HEK293 (cell line): ENCODE results near the gene LMO4.
A peak's percentile ranks its signal among the peaks of the same experiment; 100 is the strongest.

Experiments used
- BCL11B ChIP-seq: fragments of 450-650 bp; formaldehyde crosslinking; IDR thresholded peaks from 2 replicates; pipeline ENCODE4 v1.5.1; 2016; ENCODE audit warnings: low read depth, missing biosample characterization, missing genetic modification characterization
- GLIS2 ChIP-seq: fragments of 450-650 bp; formaldehyde crosslinking; IDR thresholded peaks from 2 replicates; pipeline ENCODE4 v1.5.1; 2016; ENCODE audit warnings: missing biosample characterization, missing genetic modification characterization
- HOXD13 ChIP-seq: sonication (generic); formaldehyde crosslinking; IDR thresholded peaks from 2 replicates; pipeline ENCODE4 v1.8.0; 2022; ENCODE audit warnings: missing genetic modification reagents, borderline replicate concordance
- KLF8 ChIP-seq: fragments of 450-650 bp; formaldehyde crosslinking; IDR thresholded peaks from 2 replicates; pipeline ENCODE4 v1.5.1; 2016; ENCODE audit warnings: missing biosample characterization, missing genetic modification characterization
- OSR2 ChIP-seq: fragments of 450-650 bp; formaldehyde crosslinking; IDR thresholded peaks from 2 replicates; pipeline ENCODE4 v1.5.1; 2016; ENCODE audit warnings: missing biosample characterization, missing genetic modification characterization
- PRDM10 ChIP-seq: fragments of 450-650 bp; formaldehyde crosslinking; IDR thresholded peaks from 2 replicates; pipeline ENCODE4 v1.5.1; 2016; ENCODE audit warnings: missing biosample characterization, missing genetic modification characterization
- PRDM4 ChIP-seq: fragments of 450-650 bp; formaldehyde crosslinking; IDR thresholded peaks from 2 replicates; pipeline ENCODE4 v1.5.1; 2017; ENCODE audit warnings: missing biosample characterization, missing genetic modification characterization
- PRDM6 ChIP-seq: fragments of 450-650 bp; formaldehyde crosslinking; IDR thresholded peaks from 2 replicates; pipeline ENCODE4 v1.5.1; 2017; ENCODE audit warnings: missing biosample characterization, missing genetic modification characterization
- SETDB1 ChIP-seq: IDR thresholded peaks from one replicate; pipeline ENCODE4 v1.6.1; 2017; ENCODE audit warnings: mild to moderate bottlenecking, low read length, moderate library complexity, mixed read lengths; ENCODE audit not compliant: insufficient read length
- ZBTB17 ChIP-seq: fragments of 450-650 bp; formaldehyde crosslinking; IDR thresholded peaks from 2 replicates; pipeline ENCODE4 v1.5.1; 2016; ENCODE audit warnings: missing biosample characterization, missing genetic modification characterization
- ZBTB48 ChIP-seq: fragments of 450-650 bp; formaldehyde crosslinking; IDR thresholded peaks from 2 replicates; pipeline ENCODE4 v1.5.1; 2016; ENCODE audit warnings: missing biosample characterization, missing genetic modification characterization
- ZBTB49 ChIP-seq: fragments of 450-650 bp; formaldehyde crosslinking; IDR thresholded peaks from 2 replicates; pipeline ENCODE4 v1.5.1; 2016; ENCODE audit warnings: missing biosample characterization, missing genetic modification characterization, low read depth
- ZEB2 ChIP-seq: fragments of 450-650 bp; formaldehyde crosslinking; IDR thresholded peaks from 2 replicates; pipeline ENCODE4 v1.5.1; 2016; ENCODE audit warnings: missing biosample characterization, missing genetic modification characterization
- ZIC2 ChIP-seq: fragments of 450-650 bp; formaldehyde crosslinking; IDR thresholded peaks from 2 replicates; pipeline ENCODE4 v1.5.1; 2016; ENCODE audit warnings: missing biosample characterization, missing genetic modification characterization
- ZNF169 ChIP-seq: fragments of 450-650 bp; formaldehyde crosslinking; IDR thresholded peaks from 2 replicates; pipeline ENCODE4 v1.5.1; 2016; ENCODE audit warnings: missing biosample characterization, missing genetic modification characterization
- ZNF184 ChIP-seq: fragments of 450-650 bp; IDR thresholded peaks from 2 replicates; pipeline ENCODE4 v1.5.1; 2018; ENCODE audit warnings: missing biosample characterization, mild to moderate bottlenecking, missing genetic modification characterization
- ZNF23 ChIP-seq: fragments of 450-650 bp; formaldehyde crosslinking; IDR thresholded peaks from 2 replicates; pipeline ENCODE4 v1.5.1; 2016; ENCODE audit warnings: missing biosample characterization, missing genetic modification characterization, borderline replicate concordance
- ZNF239 ChIP-seq: fragments of 450-650 bp; formaldehyde crosslinking; IDR thresholded peaks from 2 replicates; pipeline ENCODE4 v1.5.1; 2016; ENCODE audit warnings: missing biosample characterization, missing genetic modification characterization
- ZNF324 ChIP-seq: fragments of 450-650 bp; formaldehyde crosslinking; IDR thresholded peaks from 2 replicates; pipeline ENCODE4 v1.5.1; 2016; ENCODE audit warnings: missing biosample characterization, missing genetic modification characterization
- ZNF335 ChIP-seq: fragments of 450-650 bp; formaldehyde crosslinking; conservative IDR thresholded peaks from 2 replicates; pipeline ENCODE4 v1.5.1; 2016; ENCODE audit warnings: missing biosample characterization, missing genetic modification characterization
- ZNF501 ChIP-seq: fragments of 450-650 bp; formaldehyde crosslinking; IDR thresholded peaks from 2 replicates; pipeline ENCODE4 v1.5.1; 2016; ENCODE audit warnings: missing biosample characterization, missing genetic modification characterization
- ZNF585B ChIP-seq: fragments of 450-650 bp; formaldehyde crosslinking; IDR thresholded peaks from 2 replicates; pipeline ENCODE4 v1.5.1; 2016; ENCODE audit warnings: missing biosample characterization, missing genetic modification characterization
- ZNF658 ChIP-seq: fragments of 450-650 bp; formaldehyde crosslinking; IDR thresholded peaks from 2 replicates; pipeline ENCODE4; 2016; ENCODE audit warnings: missing biosample characterization, missing genetic modification characterization
- ZNF791 ChIP-seq: fragments of 450-650 bp; formaldehyde crosslinking; IDR thresholded peaks from 2 replicates; pipeline ENCODE4 v1.5.1; 2016; ENCODE audit warnings: missing biosample characterization, missing genetic modification characterization
- ZSCAN16 ChIP-seq: fragments of 450-650 bp; formaldehyde crosslinking; IDR thresholded peaks from 2 replicates; pipeline ENCODE4 v1.5.1; 2016; ENCODE audit warnings: missing biosample characterization, missing genetic modification characterization
- ZXDB ChIP-seq: fragments of 450-650 bp; formaldehyde crosslinking; IDR thresholded peaks from 2 replicates; pipeline ENCODE4 v1.5.1; 2016; ENCODE audit warnings: missing biosample characterization, missing genetic modification characterization
- TF ChIP-seq, protein P1 (sequence below): fragments of 450-650 bp; formaldehyde crosslinking; IDR thresholded peaks from 2 replicates; pipeline ENCODE4 v1.5.1; 2016; ENCODE audit warnings: missing biosample characterization, missing genetic modification characterization
- TF ChIP-seq, protein P2 (sequence below): fragments of 450-650 bp; formaldehyde crosslinking; IDR thresholded peaks from 2 replicates; pipeline ENCODE4 v1.5.1; 2016; ENCODE audit warnings: missing biosample characterization, missing genetic modification characterization

Gene LMO4

DNA sequence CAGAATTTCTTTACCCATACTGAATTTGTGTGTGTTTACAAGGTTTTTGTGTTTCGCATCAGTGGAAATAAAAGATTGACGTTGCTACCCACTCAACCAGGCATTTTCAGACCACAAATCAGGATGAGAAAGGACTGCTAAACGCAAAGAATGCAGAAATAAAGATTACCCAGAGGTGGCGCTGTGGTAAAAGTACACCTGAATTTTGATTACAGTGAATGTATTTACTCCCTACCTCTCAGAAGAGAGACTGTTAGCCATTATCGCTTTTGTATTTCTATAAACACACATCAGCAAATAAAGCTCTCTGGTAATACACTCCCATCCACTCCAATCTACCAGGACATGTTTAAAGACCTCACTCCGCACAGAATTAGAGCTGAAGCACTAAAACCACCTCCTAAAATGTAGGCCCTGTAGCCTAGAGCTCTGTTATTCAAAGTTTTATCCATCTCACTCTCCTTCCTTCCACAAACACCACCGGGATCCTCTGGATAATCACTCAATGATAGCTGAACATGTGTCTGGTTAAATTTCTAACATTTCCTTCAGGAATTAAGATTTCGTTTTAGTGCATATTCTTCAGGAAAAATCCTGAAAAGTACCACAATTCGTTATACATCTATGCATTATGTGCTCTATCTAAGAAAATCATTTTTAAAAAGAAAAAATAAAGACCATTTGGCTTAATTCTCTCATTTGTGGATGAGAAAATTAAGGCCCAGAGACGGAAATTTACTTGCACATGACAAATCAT lies 2.5 kb upstream of the LMO4 start (continued):
- TF ChIP-seq, protein P1, sequence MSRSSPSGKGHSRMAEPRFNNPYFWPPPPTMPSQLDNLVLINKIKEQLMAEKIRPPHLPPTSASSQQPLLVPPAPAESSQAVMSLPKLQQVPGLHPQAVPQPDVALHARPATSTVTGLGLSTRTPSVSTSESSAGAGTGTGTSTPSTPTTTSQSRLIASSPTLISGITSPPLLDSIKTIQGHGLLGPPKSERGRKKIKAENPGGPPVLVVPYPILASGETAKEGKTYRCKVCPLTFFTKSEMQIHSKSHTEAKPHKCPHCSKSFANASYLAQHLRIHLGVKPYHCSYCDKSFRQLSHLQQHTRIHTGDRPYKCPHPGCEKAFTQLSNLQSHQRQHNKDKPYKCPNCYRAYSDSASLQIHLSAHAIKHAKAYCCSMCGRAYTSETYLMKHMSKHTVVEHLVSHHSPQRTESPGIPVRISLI (tag by site-specific recombination), result no peak
- TF ChIP-seq BCL11B (tag by site-specific recombination) (no peak), KLF8 (no peak), ZBTB49 (tag by site-specific recombination) (no peak), ZNF791 (tag by site-specific recombination) (no peak), ZNF501 (tag by site-specific recombination) (0 out of 2 replicates have a peak, but pooled peaks have one; percentile 21), PRDM10 (tag by site-specific recombination) (no peak), ZNF23 (tag by site-specific recombination) (no peak), PRDM6 (no peak), PRDM4 (no peak), GLIS2 (tag by site-specific recombination) (no peak), ZNF585B (tag by site-specific recombination) (no peak), ZNF169 (tag by site-specific recombination) (no peak), ZSCAN16 (tag by site-specific recombination) (no peak), ZBTB17 (peak; percentile 53), ZNF184 (tag by site-specific recombination) (no peak), OSR2 (tag by site-specific recombination) (no peak), ZXDB (tag by site-specific recombination) (no peak), ZNF658 (no peak), SETDB1 (no peak), ZEB2 (peak; percentile 74), ZIC2 (no peak), HOXD13 (CRISPR knock-in tag) (no peak), ZNF239 (tag by site-specific recombination) (no peak), ZBTB48 (tag by site-specific recombination) (no peak), ZNF335 (tag by site-specific recombination) (peak; percentile 78), ZNF324 (tag by site-specific recombination) (no peak)
- TF ChIP-seq, protein P2, sequence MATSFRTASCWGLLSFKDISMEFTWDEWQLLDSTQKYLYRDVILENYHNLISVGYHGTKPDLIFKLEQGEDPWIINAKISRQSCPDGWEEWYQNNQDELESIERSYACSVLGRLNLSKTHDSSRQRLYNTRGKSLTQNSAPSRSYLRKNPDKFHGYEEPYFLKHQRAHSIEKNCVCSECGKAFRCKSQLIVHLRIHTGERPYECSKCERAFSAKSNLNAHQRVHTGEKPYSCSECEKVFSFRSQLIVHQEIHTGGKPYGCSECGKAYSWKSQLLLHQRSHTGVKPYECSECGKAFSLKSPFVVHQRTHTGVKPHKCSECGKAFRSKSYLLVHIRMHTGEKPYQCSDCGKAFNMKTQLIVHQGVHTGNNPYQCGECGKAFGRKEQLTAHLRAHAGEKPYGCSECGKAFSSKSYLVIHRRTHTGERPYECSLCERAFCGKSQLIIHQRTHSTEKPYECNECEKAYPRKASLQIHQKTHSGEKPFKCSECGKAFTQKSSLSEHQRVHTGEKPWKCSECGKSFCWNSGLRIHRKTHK (tag by site-specific recombination), result no peak
